HepG2 (cell line): ENCODE measurements around the gene COL27A1.

ENCODE experiments used
- CEBPB ChIP-seq: IDR thresholded peaks from 2 replicates; pipeline ENCODE4 v1.6.1; 2011; ENCODE audit warnings: low read depth, low read length, improper control_type of control experiment, borderline replicate concordance
- CTCF ChIP-seq: sonication (generic); formaldehyde crosslinking; IDR thresholded peaks from 2 replicates; pipeline ENCODE4 v1.5.0; 2020; ENCODE audit warnings: mild to moderate bottlenecking, missing genetic modification reagents, moderate library complexity
- GTF2F1 ChIP-seq: fragments of 150-350 bp; IDR thresholded peaks from 2 replicates; pipeline ENCODE4 v1.6.1; 2014; ENCODE audit warnings: low read length
- KDM5B ChIP-seq: sonication (generic); formaldehyde crosslinking; IDR thresholded peaks from 2 replicates; pipeline ENCODE4 v1.4.0; 2020; ENCODE audit warnings: missing genetic modification reagents, mild to moderate bottlenecking, borderline replicate concordance
- NR2F6 ChIP-seq, 2 experiments: IDR thresholded peaks; 2 replicates each; pipeline ENCODE4 v1.6.1; 2016; ENCODE audit warnings: antibody characterized with exemption in 1 of 2, mild to moderate bottlenecking in 1 of 2
- POLR2AphosphoS2 ChIP-seq: IDR thresholded peaks from 2 replicates; pipeline ENCODE4 v1.6.1; 2011; ENCODE audit warnings: low read depth, low read length, improper control_type of control experiment
- RFX5 ChIP-seq: IDR thresholded peaks from 2 replicates; pipeline ENCODE4 v1.6.1; 2011; ENCODE audit warnings: low read depth, low read length, improper control_type of control experiment
- RORA ChIP-seq: sonication (generic); formaldehyde crosslinking; IDR thresholded peaks from 2 replicates; pipeline ENCODE4 v1.5.0; 2020; ENCODE audit warnings: mild to moderate bottlenecking, missing genetic modification reagents, moderate library complexity
- SIN3B ChIP-seq: fragments of 150-350 bp; IDR thresholded peaks from 2 replicates; pipeline ENCODE4 v1.6.1; 2014; ENCODE audit warnings: low read length
- SP2 ChIP-seq: sonication (generic); formaldehyde crosslinking; IDR thresholded peaks from 2 replicates; pipeline ENCODE4 v1.5.1; 2020; ENCODE audit warnings: mild to moderate bottlenecking, missing genetic modification reagents
- ZHX1 ChIP-seq: sonication (generic); formaldehyde crosslinking; IDR thresholded peaks from 2 replicates; pipeline ENCODE4 v1.8.1; 2022; ENCODE audit warnings: low read depth, mild to moderate bottlenecking, missing genetic modification reagents
- ZNF549 ChIP-seq: sonication (generic); formaldehyde crosslinking; IDR thresholded peaks from 2 replicates; pipeline ENCODE4 v1.5.0; 2020; ENCODE audit warnings: missing genetic modification reagents

GRCh38 chr9:114205171-114206015 is 50.1 kb downstream of the COL27A1 start:
- TF ChIP-seq RORA (CRISPR knock-in tag) (no peak), POLR2AphosphoS2 (no peak), RFX5 (no peak), NR2F6 (IDR thresholded peaks at IDR 0.05) (no peak), NR2F6 (CRISPR knock-in tag; IDR thresholded peaks at IDR 0.05) (no peak), ZNF549 (CRISPR knock-in tag) (no peak), ZHX1 (CRISPR knock-in tag) (no peak), GTF2F1 (no peak), SIN3B (no peak), SP2 (CRISPR knock-in tag) (no peak), KDM5B (no peak), CEBPB (no peak), CTCF (no peak)
